ENCODE data around the gene DTX2.
"Not testable (repeated sequence)": the region's sequence is repeated elsewhere in the genome, so short reads cannot be mapped to it uniquely, and the experiment has no call there.

The DTX2 gene

GRCh38 chr7:76485822-76486610, 24.5 kb downstream of the DTX2 start:
- not testable (repeated sequence) for H3K9me3 ChIP-seq (ENCODE audit: control insufficient read depth, low read length); H3K4me1 ChIP-seq (ENCODE audit: control insufficient read depth, insufficient read depth, low read length, poor library complexity, severe bottlenecking); H3K4me3 ChIP-seq (ENCODE audit: insufficient read depth, low read depth, low read length, poor library complexity, severe bottlenecking); H3K27ac ChIP-seq (ENCODE audit: insufficient read depth, low read length, poor library complexity, severe bottlenecking); H3K36me3 ChIP-seq (ENCODE audit: control insufficient read depth, insufficient read depth, low read length); H3K27me3 ChIP-seq (replicated peaks; ENCODE audit: control insufficient read depth, insufficient read depth, low read length, poor library complexity, severe bottlenecking); DNase-seq

GRCh38 chr7:76486618-76487017, 25.1 kb downstream of the DTX2 start:
- not testable (repeated sequence) for H3K9me3 ChIP-seq (ENCODE audit: control insufficient read depth, low read length); H3K36me3 ChIP-seq (ENCODE audit: control insufficient read depth, insufficient read depth, low read length); H3K27me3 ChIP-seq (replicated peaks; ENCODE audit: control insufficient read depth, insufficient read depth, low read length, poor library complexity, severe bottlenecking); DNase-seq; H3K4me3 ChIP-seq (ENCODE audit: insufficient read depth, low read depth, low read length, poor library complexity, severe bottlenecking); H3K27ac ChIP-seq (ENCODE audit: insufficient read depth, low read length, poor library complexity, severe bottlenecking); H3K4me1 ChIP-seq (ENCODE audit: control insufficient read depth, insufficient read depth, low read length, poor library complexity, severe bottlenecking)

GRCh38 chr7:76487969-76488368, 26.5 kb downstream of the DTX2 start:
- not testable (repeated sequence) for H3K27me3 ChIP-seq (replicated peaks; ENCODE audit: control insufficient read depth, insufficient read depth, low read length, poor library complexity, severe bottlenecking)

GRCh38 chr7:76492139-76492538, 30.6 kb downstream of the DTX2 start:
- not testable (repeated sequence) for H3K36me3 ChIP-seq (ENCODE audit: control insufficient read depth, insufficient read depth, low read length); H3K9me3 ChIP-seq (ENCODE audit: control insufficient read depth, low read length); H3K4me1 ChIP-seq (ENCODE audit: control insufficient read depth, insufficient read depth, low read length, poor library complexity, severe bottlenecking); H3K27me3 ChIP-seq (replicated peaks; ENCODE audit: control insufficient read depth, insufficient read depth, low read length, poor library complexity, severe bottlenecking); H3K4me3 ChIP-seq (ENCODE audit: insufficient read depth, low read depth, low read length, poor library complexity, severe bottlenecking); DNase-seq; H3K27ac ChIP-seq (ENCODE audit: insufficient read depth, low read length, poor library complexity, severe bottlenecking)

More at GRCh38 chr7:76487969-76488368, 26.5 kb downstream of the DTX2 start:
- H3K4me1 ChIP-seq (ENCODE audit: control insufficient read depth, insufficient read depth, low read length, poor library complexity, severe bottlenecking); H3K4me3 ChIP-seq (ENCODE audit: insufficient read depth, low read depth, low read length, poor library complexity, severe bottlenecking); DNase-seq; H3K9me3 ChIP-seq (ENCODE audit: control insufficient read depth, low read length); H3K36me3 ChIP-seq (ENCODE audit: control insufficient read depth, insufficient read depth, low read length); H3K27ac ChIP-seq (ENCODE audit: insufficient read depth, low read length, poor library complexity, severe bottlenecking): not testable (repeated sequence)

GRCh38 chr7:76495717-76496116, 34.2 kb downstream of the DTX2 start:
- not testable (repeated sequence) for H3K27me3 ChIP-seq (replicated peaks; ENCODE audit: control insufficient read depth, insufficient read depth, low read length, poor library complexity, severe bottlenecking); H3K4me1 ChIP-seq (ENCODE audit: control insufficient read depth, insufficient read depth, low read length, poor library complexity, severe bottlenecking); H3K27ac ChIP-seq (ENCODE audit: insufficient read depth, low read length, poor library complexity, severe bottlenecking); H3K9me3 ChIP-seq (ENCODE audit: control insufficient read depth, low read length); H3K4me3 ChIP-seq (ENCODE audit: insufficient read depth, low read depth, low read length, poor library complexity, severe bottlenecking); DNase-seq; H3K36me3 ChIP-seq (ENCODE audit: control insufficient read depth, insufficient read depth, low read length)

GRCh38 chr7:76497918-76498582, 36.5 kb downstream of the DTX2 start:
- H3K4me1 ChIP-seq (ENCODE audit: control insufficient read depth, insufficient read depth, low read length, poor library complexity, severe bottlenecking); H3K27me3 ChIP-seq (replicated peaks; ENCODE audit: control insufficient read depth, insufficient read depth, low read length, poor library complexity, severe bottlenecking); H3K9me3 ChIP-seq (ENCODE audit: control insufficient read depth, low read length); H3K27ac ChIP-seq (ENCODE audit: insufficient read depth, low read length, poor library complexity, severe bottlenecking); H3K4me3 ChIP-seq (ENCODE audit: insufficient read depth, low read depth, low read length, poor library complexity, severe bottlenecking); H3K36me3 ChIP-seq (ENCODE audit: control insufficient read depth, insufficient read depth, low read length); DNase-seq: not testable (repeated sequence)

GRCh38 chr7:76498583-76499200, 37.2 kb downstream of the DTX2 start:
- H3K36me3 ChIP-seq (ENCODE audit: control insufficient read depth, insufficient read depth, low read length); H3K4me3 ChIP-seq (ENCODE audit: insufficient read depth, low read depth, low read length, poor library complexity, severe bottlenecking); H3K9me3 ChIP-seq (ENCODE audit: control insufficient read depth, low read length); DNase-seq; H3K27ac ChIP-seq (ENCODE audit: insufficient read depth, low read length, poor library complexity, severe bottlenecking); H3K27me3 ChIP-seq (replicated peaks; ENCODE audit: control insufficient read depth, insufficient read depth, low read length, poor library complexity, severe bottlenecking); H3K4me1 ChIP-seq (ENCODE audit: control insufficient read depth, insufficient read depth, low read length, poor library complexity, severe bottlenecking): not testable (repeated sequence)

- not testable (repeated sequence) for DNase-seq; H3K9me3 ChIP-seq (ENCODE audit: control insufficient read depth, low read length); H3K4me3 ChIP-seq (ENCODE audit: insufficient read depth, low read depth, low read length, poor library complexity, severe bottlenecking); H3K27me3 ChIP-seq (replicated peaks; ENCODE audit: control insufficient read depth, insufficient read depth, low read length, poor library complexity, severe bottlenecking); H3K4me1 ChIP-seq (ENCODE audit: control insufficient read depth, insufficient read depth, low read length, poor library complexity, severe bottlenecking); H3K36me3 ChIP-seq (ENCODE audit: control insufficient read depth, insufficient read depth, low read length); H3K27ac ChIP-seq (ENCODE audit: insufficient read depth, low read length, poor library complexity, severe bottlenecking)
Measured at GRCh38 chr7:76499201-76499923, 37.9 kb downstream of the DTX2 start.

- not testable (repeated sequence) for H3K9me3 ChIP-seq (ENCODE audit: control insufficient read depth, low read length); H3K4me1 ChIP-seq (ENCODE audit: control insufficient read depth, insufficient read depth, low read length, poor library complexity, severe bottlenecking); H3K4me3 ChIP-seq (ENCODE audit: insufficient read depth, low read depth, low read length, poor library complexity, severe bottlenecking); H3K27me3 ChIP-seq (replicated peaks; ENCODE audit: control insufficient read depth, insufficient read depth, low read length, poor library complexity, severe bottlenecking); H3K36me3 ChIP-seq (ENCODE audit: control insufficient read depth, insufficient read depth, low read length); H3K27ac ChIP-seq (ENCODE audit: insufficient read depth, low read length, poor library complexity, severe bottlenecking); DNase-seq
Measured at GRCh38 chr7:76499924-76500241, 38.4 kb downstream of the DTX2 start.

- not testable (repeated sequence) for H3K36me3 ChIP-seq (ENCODE audit: control insufficient read depth, insufficient read depth, low read length); H3K27me3 ChIP-seq (replicated peaks; ENCODE audit: control insufficient read depth, insufficient read depth, low read length, poor library complexity, severe bottlenecking)
Measured at GRCh38 chr7:76502224-76502623, 40.7 kb downstream of the DTX2 start.

More at GRCh38 chr7:76502224-76502623, 40.7 kb downstream of the DTX2 start:
- not testable (repeated sequence) for DNase-seq; H3K27ac ChIP-seq (ENCODE audit: insufficient read depth, low read length, poor library complexity, severe bottlenecking); H3K9me3 ChIP-seq (ENCODE audit: control insufficient read depth, low read length); H3K4me1 ChIP-seq (ENCODE audit: control insufficient read depth, insufficient read depth, low read length, poor library complexity, severe bottlenecking); H3K4me3 ChIP-seq (ENCODE audit: insufficient read depth, low read depth, low read length, poor library complexity, severe bottlenecking)

All from effector memory CD4-positive, alpha-beta T cell (primary cell).